ENCODE results near the gene DENND1A. TPM values are rescaled to one million over a fixed set of nuclear protein-coding genes. Genes with fewer than 3 reads are reported as not detected.

Gene DENND1A
- total and polyA plus RNA-seq, 2 of the 13 experiments (the other 11 are each of a cell fraction or from before 2014, with no cell fraction given) = 14.8 to 30.1 TPM

DNA sequence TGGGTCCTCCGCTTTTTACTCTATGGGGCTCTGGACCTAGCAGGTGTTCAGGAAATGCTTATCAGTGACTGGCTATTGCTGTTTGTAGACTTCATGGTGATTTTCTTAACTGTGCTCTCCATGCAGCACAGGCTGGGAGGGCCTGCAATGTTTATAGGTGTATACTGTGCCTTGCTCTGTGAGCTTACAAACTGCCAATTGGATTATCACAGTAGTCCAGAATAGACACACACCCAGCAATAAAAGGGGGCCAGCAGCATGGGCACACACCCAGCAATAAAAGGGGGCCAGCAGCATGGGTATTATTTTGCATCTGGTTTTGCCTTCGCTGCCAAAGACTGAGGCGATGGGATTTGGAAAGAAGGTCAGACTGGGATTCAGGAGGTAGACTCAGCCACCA lies 473.9 kb downstream of the DENND1A start (continued):
- TF ChIP-seq, protein P1, sequence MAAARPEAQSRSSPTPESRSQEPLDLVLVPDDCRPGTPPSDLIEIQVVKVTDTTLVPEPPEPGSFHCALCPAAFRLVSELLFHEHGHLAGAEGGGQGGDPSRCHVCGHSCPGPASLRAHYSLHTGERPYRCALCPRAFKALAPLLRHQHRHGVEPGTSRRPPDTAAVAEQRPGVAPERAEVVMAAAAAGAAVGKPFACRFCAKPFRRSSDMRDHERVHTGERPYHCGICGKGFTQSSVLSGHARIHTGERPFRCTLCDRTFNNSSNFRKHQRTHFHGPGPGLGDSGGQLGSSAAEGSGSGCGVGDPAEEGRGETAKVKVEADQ (CRISPR knock-in tag; IDR thresholded peaks at IDR 0.05; ENCODE audit: borderline replicate concordance) = no peak
- TF ChIP-seq TRIM22 (IDR thresholded peaks at IDR 0.05) = no peak
- TF ChIP-seq ZNF678 (CRISPR knock-in tag; IDR thresholded peaks at IDR 0.05) = no peak
- TF ChIP-seq FOXJ3 (CRISPR knock-in tag; IDR thresholded peaks at IDR 0.05; ENCODE audit: borderline replicate concordance) = no peak

GRCh38 chr9:123455187-123455586 lies 474.7 kb downstream of the DENND1A start:
- Histone ChIP-seq H3K9me3 (ENCODE audit: low read length) (no peaks in the 10 kb centered on the region), H4K20me1 (ENCODE audit: insufficient read depth, low read length) (no peaks in the 10 kb centered on the region), H3K4me1 (ENCODE audit: insufficient read depth, low read length) (no peaks in the 10 kb centered on the region), H3K27me3 (ENCODE audit: control insufficient read depth in 1 of 2, insufficient read depth in 2 of 2, low read length in 2 of 2) (no peaks in the 10 kb centered on the region), H3K36me3 (replicated peaks in 1 of 2; ENCODE audit: control insufficient read depth in 1 of 2, insufficient read depth in 2 of 2, low read length in 2 of 2) (peaks cover 21 to 36% of the 10 kb centered on the region in 2 experiments), H3K4me2 (ENCODE audit: low read depth, low read length) (no peak overlapping the region), H3K4me3 (replicated peaks in 1 of 3; ENCODE audit: insufficient read depth in 1 of 3, low read depth in 2 of 3, low read length in 3 of 3) (no peak overlapping the region), H3K79me2 (ENCODE audit: insufficient read depth, low read length) (no peaks in the 10 kb centered on the region), H3K9ac (ENCODE audit: insufficient read depth, low read depth, low read length) (no peak overlapping the region), H2AFZ (ENCODE audit: low read length) (no peak overlapping the region), H3K27ac (ENCODE audit: extremely low read length, insufficient read depth, low read length) (no peak overlapping the region)
- DNase-seq (ENCODE audit: low spot score) (no peak), ATAC-seq (no peak), FAIRE-seq (no peak)
- CTCF ChIA-PET (ENCODE audit: low intra/inter-chr PET ratio, low total read pairs) = no interaction called here
- BruUV-seq (replicated peaks) = no TSS peak
- intact Hi-C loops (cut with micrococcal nuclease; ENCODE audit: unreplicated experiment) = no loop called here
- WGBS (ENCODE audit: low lambda C conversion rate) = 98% methylated on average over 10 of the region's 13 CpGs
- TF ChIP-seq ZSCAN21 (CRISPR knock-in tag; IDR thresholded peaks at IDR 0.05; ENCODE audit: borderline replicate concordance) = no peak
- no peak for TF ChIP-seq MZF1 (CRISPR knock-in tag; IDR thresholded peaks at IDR 0.05; ENCODE audit: borderline replicate concordance)
- no peak for TF ChIP-seq TOPORS (CRISPR knock-in tag; IDR thresholded peaks at IDR 0.05)
- TF ChIP-seq MIER2 (CRISPR knock-in tag; IDR thresholded peaks at IDR 0.05) = no peak
- no peak for TF ChIP-seq ZNF235 (CRISPR knock-in tag; IDR thresholded peaks at IDR 0.05; ENCODE audit: borderline replicate concordance)
- TF ChIP-seq ZBTB38 (CRISPR knock-in tag; IDR thresholded peaks at IDR 0.05) = no peak
- no peak for TF ChIP-seq ZNF20 (CRISPR knock-in tag; IDR thresholded peaks at IDR 0.05)
- no peak for TF ChIP-seq ZNF644 (CRISPR knock-in tag; IDR thresholded peaks at IDR 0.05; ENCODE audit: low read depth)
- no peak for TF ChIP-seq ZNF12 (CRISPR knock-in tag; IDR thresholded peaks at IDR 0.05)
- TF ChIP-seq, protein P1 (CRISPR knock-in tag; IDR thresholded peaks at IDR 0.05; ENCODE audit: borderline replicate concordance) = no peak
- TF ChIP-seq ZFP82 (CRISPR knock-in tag; IDR thresholded peaks at IDR 0.05; ENCODE audit: borderline replicate concordance) = no peak
- TF ChIP-seq, protein P2, sequence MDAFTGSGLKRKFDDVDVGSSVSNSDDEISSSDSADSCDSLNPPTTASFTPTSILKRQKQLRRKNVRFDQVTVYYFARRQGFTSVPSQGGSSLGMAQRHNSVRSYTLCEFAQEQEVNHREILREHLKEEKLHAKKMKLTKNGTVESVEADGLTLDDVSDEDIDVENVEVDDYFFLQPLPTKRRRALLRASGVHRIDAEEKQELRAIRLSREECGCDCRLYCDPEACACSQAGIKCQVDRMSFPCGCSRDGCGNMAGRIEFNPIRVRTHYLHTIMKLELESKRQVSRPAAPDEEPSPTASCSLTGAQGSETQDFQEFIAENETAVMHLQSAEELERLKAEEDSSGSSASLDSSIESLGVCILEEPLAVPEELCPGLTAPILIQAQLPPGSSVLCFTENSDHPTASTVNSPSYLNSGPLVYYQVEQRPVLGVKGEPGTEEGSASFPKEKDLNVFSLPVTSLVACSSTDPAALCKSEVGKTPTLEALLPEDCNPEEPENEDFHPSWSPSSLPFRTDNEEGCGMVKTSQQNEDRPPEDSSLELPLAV (CRISPR knock-in tag; conservative IDR thresholded peaks at IDR 0.05; ENCODE audit: low read depth) = no peak
- TF ChIP-seq ZC3H13 (CRISPR knock-in tag; IDR thresholded peaks at IDR 0.05) = no peak
- no peak for TF ChIP-seq ZMAT5 (CRISPR knock-in tag; IDR thresholded peaks at IDR 0.05; ENCODE audit: borderline replicate concordance, low read depth)
- no peak for TF ChIP-seq MATR3 (CRISPR knock-in tag; IDR thresholded peaks at IDR 0.05)
- in situ Hi-C loops (cut with HindIII; ENCODE audit: extremely low pct_ligation_motif_present, low pct_unique_long_range_greater_than_20kb) = no loop called here
- POLR2A ChIA-PET = no interaction called here
